HG02943 (cell line): ENCODE results near the gene AKAP8.
"Not testable (repeated sequence)": the region's sequence is repeated elsewhere in the genome, so short reads cannot be mapped to it uniquely, and the experiment has no call there.

Experiments used
- ATAC-seq: cut with Tn5 transposase; IDR thresholded peaks from one replicate; pipeline ENCODE4 v1.9.1; 2021; ENCODE audit warnings: mild to moderate bottlenecking, low read depth, moderate library complexity; ENCODE audit not compliant: unreplicated experiment

Gene AKAP8

GRCh38 chr19:15337202-15337601 is 42.4 kb downstream of the AKAP8 start:
- no peak for ATAC-seq

DNA sequence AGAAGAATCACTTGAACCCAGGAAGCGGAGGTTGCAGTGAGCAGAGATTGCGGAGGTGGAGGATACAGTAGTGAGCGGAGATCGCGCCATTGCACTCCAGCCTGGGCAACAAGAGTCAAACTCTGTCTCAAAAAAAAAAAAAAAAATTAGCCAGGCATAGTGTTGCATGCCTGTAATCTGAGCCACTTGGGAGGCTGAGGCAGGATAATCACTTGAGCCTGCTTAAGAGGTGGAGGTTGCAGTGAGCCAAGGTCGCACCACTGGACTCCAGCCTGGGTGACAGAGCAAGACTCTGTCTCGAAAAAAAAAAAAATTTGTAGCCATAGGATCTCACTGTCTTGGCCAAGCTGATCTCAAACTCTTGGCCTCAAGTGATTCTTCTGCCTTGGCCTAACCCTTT is 43.6 kb downstream of the AKAP8 start:
- ATAC-seq, result not testable (repeated sequence)

- ATAC-seq, result no peak
Observed at GRCh38 chr19:15332311-15332996, 47.1 kb downstream of the AKAP8 start, which contains the start of gene BRD4. Gene BRD4 (minus strand): TSS chr19:15332539. CDS start chr19:15273099, 59,440 bp downstream.

DNA sequence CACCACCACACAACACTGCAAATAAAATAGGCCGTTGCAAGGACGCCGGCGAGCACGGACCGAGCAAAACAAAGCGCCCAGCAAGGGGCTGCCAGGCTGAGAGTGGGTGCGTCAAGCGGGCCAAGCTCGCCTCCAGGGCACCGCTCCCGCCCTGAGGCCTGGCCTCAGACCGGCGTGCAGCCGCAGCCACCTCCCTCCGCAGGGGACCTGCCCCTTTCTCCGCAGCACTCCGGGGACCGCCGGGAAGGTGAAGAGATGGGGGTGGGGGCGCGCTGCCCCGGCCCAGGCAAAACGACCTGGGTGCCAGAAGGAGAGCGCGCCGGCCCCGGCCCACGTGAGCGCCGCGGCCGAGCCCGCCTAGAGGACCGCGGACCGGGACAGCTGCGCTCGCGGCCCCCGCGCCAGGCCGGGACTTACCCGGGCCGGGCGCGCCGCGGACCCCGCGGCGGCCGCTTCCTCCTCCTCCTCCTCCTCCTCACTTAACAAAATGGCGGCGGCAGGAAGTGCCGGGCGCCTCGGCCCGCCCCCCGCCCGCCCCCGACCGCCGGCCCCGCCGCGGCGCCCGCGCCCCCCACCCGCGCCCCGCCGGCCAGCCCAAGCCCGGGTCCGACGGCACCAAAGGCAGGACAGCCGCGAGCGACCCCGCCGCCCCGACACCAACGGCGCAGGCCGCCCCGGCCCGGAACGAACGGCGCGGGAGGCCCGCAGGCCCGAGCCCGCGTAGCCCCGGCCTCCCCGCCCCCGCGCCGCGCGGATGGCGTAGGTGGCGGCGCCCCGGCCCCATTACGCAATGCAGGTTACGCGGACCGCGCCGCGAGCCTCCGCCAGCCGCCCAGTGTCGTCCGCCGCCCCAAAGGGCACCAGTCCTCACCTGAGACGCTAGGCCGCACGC is 47.9 kb downstream of the AKAP8 start:
- ATAC-seq, result no peak

DNA sequence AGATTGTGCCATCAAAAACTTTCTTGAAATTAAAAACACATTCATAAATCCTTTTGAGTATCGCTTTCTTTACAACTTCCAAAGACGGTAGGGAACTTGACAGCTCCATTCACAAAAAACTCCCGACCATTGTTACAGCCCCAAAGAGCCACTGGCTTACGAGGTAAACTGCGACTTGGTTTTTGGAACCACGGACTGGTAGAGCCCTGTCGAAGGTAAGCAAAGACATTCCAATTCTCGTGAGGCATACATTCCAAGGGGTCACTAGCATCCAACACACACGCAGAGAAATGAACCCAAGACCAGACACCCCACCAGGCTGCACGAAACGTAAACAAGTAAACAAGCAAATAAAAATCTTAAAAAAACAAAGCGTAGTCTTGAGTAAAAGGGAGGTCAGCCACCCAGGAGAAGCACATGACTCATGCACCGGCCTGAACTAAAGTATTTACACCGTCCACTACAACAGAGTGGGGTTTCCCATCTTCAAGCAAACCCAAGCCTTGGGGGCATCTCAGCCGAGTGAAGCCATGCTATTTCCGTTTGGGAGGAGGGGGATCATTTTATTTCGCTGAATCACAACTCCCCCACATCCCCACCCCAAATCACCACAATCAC is 48.7 kb downstream of the AKAP8 start:
- no peak for ATAC-seq

DNA sequence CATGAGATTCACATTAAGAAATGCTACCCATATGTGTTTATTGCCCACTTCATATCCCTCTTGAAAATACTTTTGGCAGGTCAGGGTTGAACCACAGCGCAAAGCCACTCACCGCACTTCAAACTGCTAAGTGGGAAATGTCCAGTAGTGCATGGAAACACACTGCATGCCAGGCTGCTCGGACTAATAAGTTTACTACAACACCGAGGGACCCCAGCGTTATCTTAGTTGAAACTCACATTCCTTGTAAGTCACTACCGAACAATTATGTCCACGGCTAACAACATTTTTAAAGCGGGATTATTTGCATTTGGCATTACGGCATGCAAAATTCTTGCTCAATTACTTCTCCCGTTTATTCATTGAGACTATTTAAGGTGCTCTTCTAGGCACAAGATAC is 51.3 kb downstream of the AKAP8 start:
- ATAC-seq, result no peak

DNA sequence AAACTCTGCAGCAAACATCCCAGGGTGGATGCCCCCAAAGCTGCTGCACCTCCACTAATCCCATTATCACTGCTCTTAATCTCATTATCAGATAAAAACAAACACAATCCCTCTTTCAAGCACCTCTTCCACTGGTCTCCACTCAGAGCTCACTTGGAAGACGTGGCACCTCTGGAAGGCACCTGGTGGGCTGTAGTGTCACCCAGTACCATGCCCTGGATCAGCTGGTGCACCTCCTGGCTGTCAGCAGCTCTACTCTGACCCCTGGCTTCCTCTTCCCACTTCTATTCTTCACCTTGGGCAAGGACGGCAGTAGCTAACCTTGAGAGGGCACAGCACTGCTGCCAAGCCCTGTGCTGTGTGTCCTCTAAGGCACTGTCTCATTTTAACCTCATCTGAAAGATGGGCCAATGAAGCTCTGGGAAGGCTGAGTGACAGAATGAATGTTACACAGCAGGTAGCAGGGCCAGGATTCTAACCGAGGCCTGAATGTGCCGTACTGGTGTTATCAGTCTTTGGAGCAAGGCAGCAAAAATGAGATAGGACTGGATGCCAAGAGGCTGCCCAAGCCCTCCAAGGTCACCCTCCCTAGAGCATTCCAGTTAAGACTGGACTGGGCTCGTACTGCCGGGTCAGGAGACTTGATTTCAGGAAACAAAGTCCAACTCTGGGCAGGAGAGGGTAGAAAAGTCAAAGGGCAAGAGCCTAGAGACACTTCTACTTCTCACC is 54.6 kb downstream of the AKAP8 start:
- no peak for ATAC-seq

DNA sequence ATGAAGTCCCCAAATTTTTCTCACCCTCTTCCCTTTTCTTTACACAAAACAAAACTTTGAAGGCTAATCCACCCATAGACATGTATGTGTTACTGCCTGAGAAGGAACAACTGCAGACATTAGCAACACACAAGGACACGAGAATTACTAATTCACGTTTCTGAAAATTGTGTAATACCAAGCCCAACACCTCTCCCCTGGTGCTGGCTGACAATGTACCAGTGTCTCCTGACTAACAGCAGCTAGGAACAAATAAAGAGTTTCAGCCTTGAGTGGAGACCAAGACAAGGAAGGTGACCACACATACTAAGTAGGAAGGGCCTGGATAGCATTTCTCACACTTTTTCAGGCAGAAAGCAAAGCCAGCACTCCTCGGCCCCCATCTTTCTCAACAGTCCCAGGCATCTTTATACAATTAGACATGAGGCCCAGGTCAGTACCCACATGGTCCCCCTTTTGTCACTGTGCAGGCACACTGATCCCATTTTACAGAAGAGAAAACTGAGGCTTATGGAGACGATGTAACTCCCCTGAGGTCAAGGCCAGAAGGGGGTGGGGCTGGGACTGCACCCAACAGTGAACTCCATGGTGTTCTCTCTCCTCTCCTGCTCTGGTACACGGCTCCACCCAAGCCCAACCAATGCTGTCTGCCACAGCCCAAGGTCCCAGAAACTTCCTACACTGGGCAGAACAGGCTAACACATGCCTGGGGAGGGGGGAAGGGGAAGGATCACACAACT is 55.9 kb downstream of the AKAP8 start:
- no peak for ATAC-seq

- no peak for ATAC-seq
Observed at GRCh38 chr19:15321739-15322138, 57.8 kb downstream of the AKAP8 start.

DNA sequence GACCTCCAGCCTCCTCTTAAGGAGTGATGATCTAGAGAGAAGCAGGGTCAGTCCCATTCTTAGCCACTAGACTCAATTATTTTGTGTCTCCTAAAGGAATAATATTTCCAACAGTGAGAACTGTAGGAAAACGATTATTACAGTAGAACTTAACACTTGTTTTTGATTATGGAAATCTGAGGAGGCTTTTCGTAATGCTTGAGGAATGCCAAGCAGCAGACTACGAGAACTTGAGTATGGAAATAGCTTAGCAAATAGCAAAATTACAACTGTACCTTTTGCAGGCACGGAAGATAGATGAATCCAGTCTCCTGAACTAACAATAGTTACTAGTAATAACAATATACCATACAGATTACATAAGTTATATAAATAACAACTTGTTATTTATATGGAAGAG is 59.5 kb downstream of the AKAP8 start:
- ATAC-seq, result no peak

GRCh38 chr19:15318241-15318691 is 61.3 kb downstream of the AKAP8 start:
- no peak for ATAC-seq

GRCh38 chr19:15317392-15318071 is 62.1 kb downstream of the AKAP8 start:
- ATAC-seq, result no peak

- ATAC-seq, result no peak
Observed at GRCh38 chr19:15316498-15316897, 63.1 kb downstream of the AKAP8 start.

GRCh38 chr19:15315101-15315500 is 64.5 kb downstream of the AKAP8 start:
- ATAC-seq, result no peak

DNA sequence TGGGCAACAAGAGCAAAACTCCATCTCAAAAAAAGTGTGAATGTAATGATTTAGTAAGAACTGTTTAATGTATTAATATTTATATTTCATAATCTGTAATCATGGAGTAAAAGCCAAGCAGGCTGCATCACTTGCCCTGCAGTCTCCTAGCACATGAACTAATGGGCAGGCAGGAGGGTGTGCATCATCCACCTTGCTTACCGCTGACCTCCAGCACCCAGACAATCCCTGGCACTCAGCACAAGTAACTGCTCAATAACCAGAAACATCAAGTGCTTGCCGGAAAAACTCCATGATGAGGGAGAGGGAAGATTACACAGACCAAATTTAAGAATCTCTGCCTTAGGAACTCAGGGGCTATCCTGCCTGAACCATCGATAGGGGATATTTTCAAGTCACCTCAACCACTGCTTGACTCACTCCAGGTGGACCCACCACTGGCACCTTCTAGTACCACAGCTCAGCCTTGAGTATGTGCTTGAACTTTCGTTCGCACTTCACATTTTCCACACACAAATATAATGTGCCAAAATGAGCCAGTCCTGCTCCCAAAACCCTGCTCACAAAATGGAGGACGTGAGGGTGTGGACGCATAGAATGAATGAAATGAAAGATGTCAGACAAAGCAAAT is 65.8 kb downstream of the AKAP8 start:
- ATAC-seq, result no peak

DNA sequence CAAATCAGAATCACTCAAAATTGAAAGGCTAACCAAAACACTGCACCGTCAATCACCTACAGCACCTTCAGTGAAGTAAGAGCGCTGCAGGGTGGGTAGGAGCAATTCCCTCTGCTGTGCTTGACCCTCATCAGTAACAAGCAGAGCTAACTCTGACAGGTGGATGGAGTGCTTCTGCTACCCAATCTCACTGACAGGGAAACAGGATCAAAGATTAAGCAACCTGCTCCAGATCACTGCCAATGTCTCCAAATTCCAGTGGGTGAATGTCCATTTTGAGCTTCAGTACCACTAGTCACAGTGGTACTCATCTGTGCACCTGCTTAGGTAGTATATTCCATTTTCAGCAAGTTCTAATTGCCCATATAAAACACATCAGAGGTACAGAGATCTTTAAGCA is 72.4 kb downstream of the AKAP8 start:
- no peak for ATAC-seq

DNA sequence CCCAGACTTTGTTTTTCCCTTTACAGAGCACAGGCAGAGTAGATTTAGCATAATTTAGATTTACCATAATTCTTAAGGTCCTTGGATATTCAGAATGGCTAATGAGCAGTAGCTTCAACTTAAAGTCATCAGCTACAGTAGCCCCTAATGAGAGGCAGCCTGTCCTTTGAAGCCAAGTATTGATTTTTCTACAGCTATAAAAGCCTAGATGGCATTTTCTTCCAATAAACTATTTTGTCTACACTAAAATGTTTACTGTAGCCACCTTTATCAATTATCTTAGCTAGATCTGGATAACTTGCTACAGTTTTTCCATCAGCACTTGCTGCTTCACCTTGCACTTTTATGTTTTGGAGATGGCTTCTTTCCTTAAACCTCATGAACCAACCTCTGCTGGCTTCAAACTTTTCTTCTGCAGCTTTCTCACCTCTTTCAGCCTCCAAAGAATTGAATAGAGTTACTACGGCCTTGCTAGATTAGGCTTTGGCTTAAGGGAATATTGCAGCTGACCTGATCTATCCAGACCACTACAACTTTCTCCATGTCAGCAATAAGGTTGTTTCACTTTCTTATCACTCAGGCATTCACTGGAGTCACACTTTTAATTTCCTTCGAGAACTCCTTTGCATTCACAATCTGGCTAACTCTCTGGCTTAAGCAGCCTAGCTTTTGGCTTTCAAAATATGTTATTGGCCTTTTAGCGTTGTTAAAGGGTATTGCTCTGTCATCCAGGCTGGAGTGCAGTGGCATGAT is 73.8 kb downstream of the AKAP8 start:
- ATAC-seq, result no peak

- ATAC-seq, result no peak
Observed at GRCh38 chr19:15304140-15304705, 75.4 kb downstream of the AKAP8 start.
